Gastrocnemius medialis (tissue), 4 donors: ENCODE results near the gene TFAP2B. TPM values are rescaled to one million over a fixed set of nuclear protein-coding genes. Genes with fewer than 3 reads are reported as not detected.

Experiments used
- ATAC-seq, 2 donors: fragments of 150-250 bp; one replicate each; pipeline ENCODE4 v1.9.1; 2016
- DNase-seq, 2 donors: peaks; one replicate each; pipeline ENCODE4 v3.0.0-alpha.2; 2019
- H3K27ac ChIP-seq, 4 donors: fragments of 200-600 bp; sonication (generic); 1 replicate in 1 of 4; 2 replicates in 3 of 4; pipeline ENCODE4 v1.5.1; 2016 to 2018; ENCODE audit warnings: mild to moderate bottlenecking in 2 of 4, moderate library complexity in 1 of 4
- H3K27me3 ChIP-seq, 3 donors: fragments of 200-600 bp; sonication (generic) in 2 of 3; 1 replicate in 1 of 3; 2 replicates in 2 of 3; pipeline versions ENCODE4 v1.5.1 to v1.6.0; 2016 to 2019; ENCODE audit warnings: mild to moderate bottlenecking in 1 of 3, moderate library complexity in 1 of 3
- H3K36me3 ChIP-seq, 2 donors: fragments of 200-600 bp; sonication (generic) in 1 of 2; one replicate each; pipeline ENCODE4 v1.5.1; 2017 to 2018
- H3K4me1 ChIP-seq, 2 donors: fragments of 200-600 bp; sonication (generic) in 1 of 2; one replicate each; pipeline ENCODE4 v1.5.1; 2016 to 2017; ENCODE audit warnings: mild to moderate bottlenecking in 2 of 2
- H3K4me3 ChIP-seq, 4 donors: fragments of 200-600 bp; sonication (generic) in 3 of 4; 1 replicate in 1 of 4; 2 replicates in 3 of 4; pipeline ENCODE4 v1.5.1; 2016 to 2019; ENCODE audit warnings: mild to moderate bottlenecking in 2 of 4
- H3K9me3 ChIP-seq, 3 donors: fragments of 200-600 bp; sonication (generic) in 2 of 3; 1 replicate in 1 of 3; 2 replicates in 2 of 3; pipeline ENCODE4 v1.5.1; 2016 to 2019
- POLR2A ChIP-seq, 2 donors: fragments of 450-650 bp; IDR thresholded peaks; one replicate each; pipeline ENCODE4 v1.6.1; 2017; ENCODE audit warnings: antibody characterized with exemption in 2 of 2, mild to moderate bottlenecking in 2 of 2, moderate library complexity in 2 of 2
- in situ Hi-C, 4 donors: fragments of 200-750 bp; cut with MboI; loops; one replicate each; pipeline versions ENCODE4 v1.15.0 to v1.8.0; 2017; ENCODE audit warnings: low sequenced_read_pairs in 4 of 4
- intact Hi-C: fragments of 100-400 bp; cut with DNase I; formaldehyde crosslinking; loops from one replicate; pipeline ENCODE4 v1.15.1; 2023; ENCODE audit warnings: low total_unique reads
- total RNA-seq, 4 donors: library from RNA; depleted of rRNA; stranded (reverse); fragments of >200 nt; gene quantifications; one replicate each; pipeline versions ENCODE4 v1.1.0 to v1.2.3, GENCODE V29; 2016
- TF ChIP-seq, protein P1 (sequence below), 5 experiments: fragments of 450-650 bp in 3 of 5; fragments of 200-600 bp in 2 of 5; sonication (generic) in 2 of 5; IDR thresholded peaks in 4 of 5; conservative IDR thresholded peaks in 1 of 5; 1 replicate in 4 of 5; 2 replicates in 1 of 5; pipeline ENCODE4 v1.5.1; 2016 to 2019; ENCODE audit warnings: antibody characterized with exemption in 5 of 5, mild to moderate bottlenecking in 3 of 5, moderate library complexity in 3 of 5

TFAP2B gene
- total RNA-seq, 4 donors from 2014 or later: not detected

DNA sequence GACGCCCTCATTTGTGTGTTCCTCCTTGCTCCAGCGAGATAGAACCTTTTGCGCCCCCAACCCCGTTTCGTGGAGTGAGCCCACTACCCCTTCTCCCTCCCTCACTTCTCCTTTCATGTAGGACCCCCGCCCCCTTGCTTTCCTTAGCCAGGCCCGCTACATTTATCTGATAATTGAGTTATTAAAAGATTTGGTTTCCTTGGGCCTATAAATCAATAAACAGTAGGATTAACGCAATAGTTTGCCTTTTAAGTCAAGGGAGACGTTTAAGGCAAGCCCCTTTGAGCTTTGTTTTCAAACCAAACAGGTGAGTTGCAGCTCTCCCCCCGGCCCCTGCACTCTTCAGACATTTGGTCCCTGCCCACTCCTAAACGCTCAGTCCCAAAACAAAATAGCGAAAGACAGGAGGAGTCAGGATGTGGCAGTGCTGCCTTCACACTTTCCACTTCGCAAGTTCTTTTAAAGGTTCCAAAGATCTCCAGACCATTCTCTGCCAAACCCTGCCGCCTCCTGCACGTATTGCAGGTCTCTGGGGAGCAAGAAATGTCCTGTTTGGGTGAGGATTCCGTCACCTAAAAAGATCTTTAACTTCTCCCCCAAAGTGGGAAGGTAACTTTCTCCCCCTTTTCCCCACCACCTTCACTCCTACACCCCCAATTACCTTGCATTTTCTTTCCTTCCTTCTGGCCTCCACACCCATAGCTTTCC is 27.6 kb downstream of the TFAP2B start:
- Histone ChIP-seq H3K4me1 (peaks cover 5 to 9% of the 10 kb centered on the region in 2 donors), H3K4me3 (no peak overlapping the region), H3K36me3 (no peaks in the 10 kb centered on the region), H3K27me3 (peaks cover 97 to 100% (median 98%) of the 10 kb centered on the region in 3 donors), H3K9me3 (no peaks in the 10 kb centered on the region), H3K27ac (no peak overlapping the region)
- ATAC-seq: no peak
- intact Hi-C loops: no loop called here
- TF ChIP-seq POLR2A (IDR thresholded peaks at IDR 0.05): no peak
- TF ChIP-seq, protein P1, sequence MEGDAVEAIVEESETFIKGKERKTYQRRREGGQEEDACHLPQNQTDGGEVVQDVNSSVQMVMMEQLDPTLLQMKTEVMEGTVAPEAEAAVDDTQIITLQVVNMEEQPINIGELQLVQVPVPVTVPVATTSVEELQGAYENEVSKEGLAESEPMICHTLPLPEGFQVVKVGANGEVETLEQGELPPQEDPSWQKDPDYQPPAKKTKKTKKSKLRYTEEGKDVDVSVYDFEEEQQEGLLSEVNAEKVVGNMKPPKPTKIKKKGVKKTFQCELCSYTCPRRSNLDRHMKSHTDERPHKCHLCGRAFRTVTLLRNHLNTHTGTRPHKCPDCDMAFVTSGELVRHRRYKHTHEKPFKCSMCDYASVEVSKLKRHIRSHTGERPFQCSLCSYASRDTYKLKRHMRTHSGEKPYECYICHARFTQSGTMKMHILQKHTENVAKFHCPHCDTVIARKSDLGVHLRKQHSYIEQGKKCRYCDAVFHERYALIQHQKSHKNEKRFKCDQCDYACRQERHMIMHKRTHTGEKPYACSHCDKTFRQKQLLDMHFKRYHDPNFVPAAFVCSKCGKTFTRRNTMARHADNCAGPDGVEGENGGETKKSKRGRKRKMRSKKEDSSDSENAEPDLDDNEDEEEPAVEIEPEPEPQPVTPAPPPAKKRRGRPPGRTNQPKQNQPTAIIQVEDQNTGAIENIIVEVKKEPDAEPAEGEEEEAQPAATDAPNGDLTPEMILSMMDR (IDR thresholded peaks at IDR 0.05 in 4 of 5, conservative IDR thresholded peaks at IDR 0.05 in 1 of 5): no peak
- in situ Hi-C loops: no loop called here
- no peak for DNase-seq

DNA sequence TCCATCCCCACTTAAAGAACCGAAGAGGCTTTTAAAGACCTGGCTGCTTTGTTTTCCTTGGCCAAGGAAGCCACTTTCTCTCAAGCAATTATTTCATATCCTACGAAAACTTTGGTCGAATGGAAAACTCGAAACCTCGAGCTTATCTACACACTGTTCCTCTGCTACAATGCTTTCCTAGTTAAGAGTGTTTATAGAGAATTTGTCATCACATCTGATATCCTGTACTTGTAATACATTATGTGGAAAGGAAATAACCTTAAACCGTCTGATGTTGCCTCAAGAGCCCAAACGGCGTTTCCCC is 28.1 kb downstream of the TFAP2B start:
- H3K27me3 ChIP-seq: peaks cover 98 to 100% (median 98%) of the 10 kb centered on the region in 3 donors

DNA sequence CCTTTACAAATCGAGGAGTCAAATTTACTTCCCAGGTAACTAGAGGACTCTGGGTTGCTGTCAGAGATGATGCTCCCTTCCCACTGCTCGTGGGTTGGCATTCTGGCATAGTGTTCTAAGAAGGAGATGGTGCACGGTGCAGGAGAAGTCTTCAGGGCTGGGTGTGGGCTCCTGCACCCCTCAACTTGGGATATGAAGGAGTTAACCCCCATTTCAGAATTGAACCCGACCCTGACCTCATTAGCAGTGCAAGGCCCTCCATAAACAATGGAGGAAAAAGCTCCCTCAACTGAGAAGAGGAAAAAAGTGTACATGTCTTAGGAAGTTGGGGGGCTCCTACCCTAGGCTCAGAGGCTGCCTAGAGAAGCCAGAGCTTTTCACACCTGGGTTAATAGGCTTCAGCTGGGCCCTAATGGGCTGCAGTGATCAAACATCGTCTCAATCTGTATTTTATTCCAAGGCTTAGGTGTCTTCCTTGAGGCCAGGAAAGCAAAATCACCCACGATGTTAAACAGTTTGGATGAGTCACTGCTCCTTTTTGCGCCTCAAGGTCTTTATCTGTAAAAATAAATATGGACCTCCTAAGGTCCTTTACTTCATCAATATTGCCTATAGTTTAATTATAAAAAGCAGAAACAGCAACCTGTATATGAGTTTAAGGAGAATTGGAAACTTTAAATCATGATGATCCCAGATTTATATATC is 29.4 kb downstream of the TFAP2B start:
- DNase-seq (no peak), ATAC-seq (no peak)
- no peaks in the 10 kb centered on the region for H3K36me3 ChIP-seq
- H3K4me3 ChIP-seq: no peak overlapping the region
- H3K27ac ChIP-seq: no peak overlapping the region
- intact Hi-C loops: no loop called here
- H3K9me3 ChIP-seq: no peaks in the 10 kb centered on the region
- H3K4me1 ChIP-seq: peaks cover 5 to 9% of the 10 kb centered on the region in 2 donors
- TF ChIP-seq POLR2A (IDR thresholded peaks at IDR 0.05): no peak
- TF ChIP-seq, protein P1 (IDR thresholded peaks at IDR 0.05 in 4 of 5, conservative IDR thresholded peaks at IDR 0.05 in 1 of 5): no peak
- in situ Hi-C loops: no loop called here
- peaks cover 86 to 98% (median 91%) of the 10 kb centered on the region in 3 donors for H3K27me3 ChIP-seq

More for the DNA sequence above, 28.1 kb downstream of the TFAP2B start:
- intact Hi-C loops: no loop called here
- ATAC-seq: no peak
- TF ChIP-seq, protein P1 (IDR thresholded peaks at IDR 0.05 in 4 of 5, conservative IDR thresholded peaks at IDR 0.05 in 1 of 5): no peak
- no peak for TF ChIP-seq POLR2A (IDR thresholded peaks at IDR 0.05)
- DNase-seq: no peak
- Histone ChIP-seq H3K27ac (no peak overlapping the region), H3K4me3 (no peak overlapping the region), H3K4me1 (peaks cover 5 to 9% of the 10 kb centered on the region in 2 donors), H3K36me3 (no peaks in the 10 kb centered on the region), H3K9me3 (no peaks in the 10 kb centered on the region)
- in situ Hi-C loops: no loop called here

DNA sequence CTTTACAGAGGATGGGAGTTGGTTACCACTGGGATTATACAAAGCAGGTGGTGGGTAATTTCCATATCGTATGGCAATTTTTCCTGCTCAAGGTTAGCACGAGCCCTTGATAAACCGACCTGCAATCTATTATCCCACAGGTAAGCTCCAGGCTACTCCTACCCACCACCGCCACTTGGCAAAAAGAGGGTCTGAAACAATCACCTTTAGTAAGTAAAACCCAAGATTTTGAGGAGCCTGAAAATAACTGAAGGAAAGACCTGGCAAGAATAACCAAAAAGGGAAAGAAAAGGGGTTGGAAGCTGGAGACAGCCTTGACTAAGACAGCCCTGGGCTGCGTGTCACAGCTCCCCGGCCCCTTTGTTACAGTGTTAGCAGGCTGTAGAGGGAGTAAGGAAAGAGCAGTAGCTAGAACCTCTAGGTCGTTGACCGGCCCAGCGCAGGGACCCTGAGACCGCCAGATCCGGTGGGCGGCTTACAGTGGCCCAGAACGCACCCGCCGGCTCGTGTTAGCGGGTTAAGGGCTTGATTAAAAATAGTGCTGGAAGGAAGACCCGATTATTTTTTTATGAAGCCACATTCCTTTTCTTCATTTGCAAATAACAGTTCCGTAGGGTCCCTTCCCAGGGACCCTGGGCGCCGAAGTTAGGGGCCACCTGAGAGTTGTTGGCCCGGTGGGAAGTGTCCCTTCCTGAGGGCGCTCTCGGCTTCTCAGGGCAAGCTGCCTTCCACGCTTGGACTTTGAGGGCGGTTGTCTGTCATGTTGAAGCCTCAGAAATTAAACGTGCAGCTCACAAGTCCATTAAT is 30.5 kb downstream of the TFAP2B start:
- Histone ChIP-seq H3K27ac (no peak overlapping the region), H3K27me3 (peaks cover 74 to 86% (median 80%) of the 10 kb centered on the region in 3 donors), H3K4me3 (peak overlapping the region in 3 of 4 donors; percentile 30 to 59 (median 47)), H3K36me3 (no peaks in the 10 kb centered on the region), H3K4me1 (peaks cover 5 to 9% of the 10 kb centered on the region in 2 donors), H3K9me3 (no peaks in the 10 kb centered on the region)
- intact Hi-C loops: no loop called here
- DNase-seq (no peak), ATAC-seq (no peak)
- TF ChIP-seq, protein P1 (IDR thresholded peaks at IDR 0.05 in 4 of 5, conservative IDR thresholded peaks at IDR 0.05 in 1 of 5): no peak
- no peak for TF ChIP-seq POLR2A (IDR thresholded peaks at IDR 0.05)
- in situ Hi-C loops: no loop called here
